Measurements from ENCODE around the gene CFAP43. TPM values are rescaled to one million over a fixed set of nuclear protein-coding genes. Genes with fewer than 3 reads are reported as not detected.

Gene CFAP43
- total and polyA plus RNA-seq, 4 donors: 0.10 to 0.33 (median 0.15) TPM

DNA sequence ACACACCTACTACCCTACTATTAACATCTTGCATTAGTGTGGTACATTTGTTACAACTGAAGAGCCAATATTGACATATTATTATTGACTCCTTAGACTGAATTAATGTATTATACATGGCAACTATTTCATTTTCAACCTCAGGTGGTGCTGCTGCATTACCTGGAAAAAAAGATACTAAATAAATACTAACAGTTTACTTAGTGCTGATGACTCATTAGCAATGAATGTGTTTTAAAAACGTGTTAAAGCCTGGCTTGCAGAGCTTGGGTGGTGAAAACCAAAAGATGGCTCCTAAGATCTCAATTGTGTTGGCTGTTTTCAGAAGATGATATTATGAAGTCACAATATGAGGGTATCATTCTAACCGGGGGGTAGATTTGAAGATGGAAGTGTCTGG, 34.8 kb downstream of the CFAP43 start:
- no peaks in the 10 kb centered on the region for H3K9me3 ChIP-seq (ENCODE audit: control insufficient read depth in 4 of 4, low read length in 3 of 4)
- no peak overlapping the region for H3K27ac ChIP-seq (ENCODE audit: low read depth in 1 of 2, low read length in 2 of 2)
- no peak for DNase-seq (ENCODE audit: low spot score)
- no peak overlapping the region for H3K9ac ChIP-seq (ENCODE audit: low read depth in 1 of 2, low read length in 2 of 2)
- no peaks in the 10 kb centered on the region for H3K27me3 ChIP-seq (ENCODE audit: control insufficient read depth in 4 of 4, insufficient read depth in 4 of 4, low read length in 3 of 4)
- WGBS: 54% methylated on average over 2 of the region's 2 CpGs
- H3K36me3 ChIP-seq (ENCODE audit: control insufficient read depth in 4 of 4, insufficient read depth in 3 of 4, low read depth in 1 of 4, low read length in 3 of 4): no peaks in the 10 kb centered on the region
- TF ChIP-seq EGR1 (IDR thresholded peaks at IDR 0.05; ENCODE audit: low read depth in 2 of 2) (no peak), FOXA1 (IDR thresholded peaks at IDR 0.05) (peak; percentile 53), RXRA (IDR thresholded peaks at IDR 0.05) (no peak), REST (IDR thresholded peaks at IDR 0.05) (no peak), TAF1 (conservative IDR thresholded peaks at IDR 0.05) (no peak), RAD21 (IDR thresholded peaks at IDR 0.05) (peak; percentile 18 to 41), HNF4G (IDR thresholded peaks at IDR 0.05) (no peak), GABPA (IDR thresholded peaks at IDR 0.05 in 1 of 2, conservative IDR thresholded peaks at IDR 0.05 in 1 of 2) (no peak), SP1 (IDR thresholded peaks at IDR 0.05) (no peak), NR2F2 (IDR thresholded peaks at IDR 0.05) (no peak), JUND (IDR thresholded peaks at IDR 0.05) (peak; percentile 66 to 84), HNF4A (conservative IDR thresholded peaks at IDR 0.05) (no peak), FOXA2 (IDR thresholded peaks at IDR 0.05) (peak; percentile 76), YY1 (IDR thresholded peaks at IDR 0.05) (no peak)
- TF ChIP-seq, protein P1, sequence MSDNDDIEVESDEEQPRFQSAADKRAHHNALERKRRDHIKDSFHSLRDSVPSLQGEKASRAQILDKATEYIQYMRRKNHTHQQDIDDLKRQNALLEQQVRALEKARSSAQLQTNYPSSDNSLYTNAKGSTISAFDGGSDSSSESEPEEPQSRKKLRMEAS (IDR thresholded peaks at IDR 0.05): no peak
- TF ChIP-seq, protein P2, sequence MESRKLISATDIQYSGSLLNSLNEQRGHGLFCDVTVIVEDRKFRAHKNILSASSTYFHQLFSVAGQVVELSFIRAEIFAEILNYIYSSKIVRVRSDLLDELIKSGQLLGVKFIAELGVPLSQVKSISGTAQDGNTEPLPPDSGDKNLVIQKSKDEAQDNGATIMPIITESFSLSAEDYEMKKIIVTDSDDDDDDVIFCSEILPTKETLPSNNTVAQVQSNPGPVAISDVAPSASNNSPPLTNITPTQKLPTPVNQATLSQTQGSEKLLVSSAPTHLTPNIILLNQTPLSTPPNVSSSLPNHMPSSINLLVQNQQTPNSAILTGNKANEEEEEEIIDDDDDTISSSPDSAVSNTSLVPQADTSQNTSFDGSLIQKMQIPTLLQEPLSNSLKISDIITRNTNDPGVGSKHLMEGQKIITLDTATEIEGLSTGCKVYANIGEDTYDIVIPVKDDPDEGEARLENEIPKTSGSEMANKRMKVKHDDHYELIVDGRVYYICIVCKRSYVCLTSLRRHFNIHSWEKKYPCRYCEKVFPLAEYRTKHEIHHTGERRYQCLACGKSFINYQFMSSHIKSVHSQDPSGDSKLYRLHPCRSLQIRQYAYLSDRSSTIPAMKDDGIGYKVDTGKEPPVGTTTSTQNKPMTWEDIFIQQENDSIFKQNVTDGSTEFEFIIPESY (IDR thresholded peaks at IDR 0.05): no peak
- TF ChIP-seq, protein P3, sequence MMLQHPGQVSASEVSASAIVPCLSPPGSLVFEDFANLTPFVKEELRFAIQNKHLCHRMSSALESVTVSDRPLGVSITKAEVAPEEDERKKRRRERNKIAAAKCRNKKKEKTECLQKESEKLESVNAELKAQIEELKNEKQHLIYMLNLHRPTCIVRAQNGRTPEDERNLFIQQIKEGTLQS (IDR thresholded peaks at IDR 0.05): no peak
- TF ChIP-seq, protein P4, sequence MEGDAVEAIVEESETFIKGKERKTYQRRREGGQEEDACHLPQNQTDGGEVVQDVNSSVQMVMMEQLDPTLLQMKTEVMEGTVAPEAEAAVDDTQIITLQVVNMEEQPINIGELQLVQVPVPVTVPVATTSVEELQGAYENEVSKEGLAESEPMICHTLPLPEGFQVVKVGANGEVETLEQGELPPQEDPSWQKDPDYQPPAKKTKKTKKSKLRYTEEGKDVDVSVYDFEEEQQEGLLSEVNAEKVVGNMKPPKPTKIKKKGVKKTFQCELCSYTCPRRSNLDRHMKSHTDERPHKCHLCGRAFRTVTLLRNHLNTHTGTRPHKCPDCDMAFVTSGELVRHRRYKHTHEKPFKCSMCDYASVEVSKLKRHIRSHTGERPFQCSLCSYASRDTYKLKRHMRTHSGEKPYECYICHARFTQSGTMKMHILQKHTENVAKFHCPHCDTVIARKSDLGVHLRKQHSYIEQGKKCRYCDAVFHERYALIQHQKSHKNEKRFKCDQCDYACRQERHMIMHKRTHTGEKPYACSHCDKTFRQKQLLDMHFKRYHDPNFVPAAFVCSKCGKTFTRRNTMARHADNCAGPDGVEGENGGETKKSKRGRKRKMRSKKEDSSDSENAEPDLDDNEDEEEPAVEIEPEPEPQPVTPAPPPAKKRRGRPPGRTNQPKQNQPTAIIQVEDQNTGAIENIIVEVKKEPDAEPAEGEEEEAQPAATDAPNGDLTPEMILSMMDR (IDR thresholded peaks at IDR 0.05; ENCODE audit: low read depth, low read length, missing input control): peak; percentile 7
- no peak overlapping the region for H3K4me3 ChIP-seq (ENCODE audit: low read depth in 1 of 3, low read length in 3 of 3)
- H3K4me1 ChIP-seq (ENCODE audit: control insufficient read depth in 4 of 4, insufficient read depth in 4 of 4, low read length in 3 of 4): no peaks in the 10 kb centered on the region

Measured in liver (tissue), 9 donors.